ENCODE data around the gene PPP2R2C.

PPP2R2C gene

DNA sequence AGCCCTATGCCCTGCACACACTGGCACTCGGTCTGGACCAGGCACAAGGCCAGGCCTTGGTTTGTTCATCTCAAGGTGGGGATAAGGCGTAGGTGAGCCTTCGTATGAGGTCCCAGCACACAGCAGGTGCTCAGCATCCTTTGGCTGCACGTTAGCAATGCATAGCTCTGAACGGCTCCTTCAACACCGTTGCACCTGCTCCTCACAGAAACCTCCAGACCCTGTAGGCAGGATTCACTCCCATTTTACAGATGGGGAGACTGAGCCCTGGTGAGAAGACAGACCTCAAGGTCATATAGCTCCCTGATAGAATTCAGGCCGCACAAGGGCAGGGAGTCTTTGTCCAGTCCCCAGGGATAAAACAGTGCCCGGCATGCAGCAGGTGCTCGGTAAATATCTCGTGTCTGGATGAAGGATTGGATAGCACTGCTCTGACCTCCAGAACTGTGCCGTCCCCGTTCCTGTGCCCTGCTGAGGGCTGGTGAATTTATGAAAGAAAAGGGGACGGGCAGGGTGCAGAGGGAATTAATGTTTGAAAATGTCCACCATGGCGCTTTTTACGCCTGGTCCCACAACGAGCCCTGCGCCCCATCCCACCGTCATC is 2.4 kb downstream of the PPP2R2C start:
- DNase-seq, result no peak

GRCh38 chr4:6469144-6469543 is 3.3 kb downstream of the PPP2R2C start:
- no peak for DNase-seq

GRCh38 chr4:6468376-6468775 is 4.0 kb downstream of the PPP2R2C start:
- DNase-seq, result no peak

DNA sequence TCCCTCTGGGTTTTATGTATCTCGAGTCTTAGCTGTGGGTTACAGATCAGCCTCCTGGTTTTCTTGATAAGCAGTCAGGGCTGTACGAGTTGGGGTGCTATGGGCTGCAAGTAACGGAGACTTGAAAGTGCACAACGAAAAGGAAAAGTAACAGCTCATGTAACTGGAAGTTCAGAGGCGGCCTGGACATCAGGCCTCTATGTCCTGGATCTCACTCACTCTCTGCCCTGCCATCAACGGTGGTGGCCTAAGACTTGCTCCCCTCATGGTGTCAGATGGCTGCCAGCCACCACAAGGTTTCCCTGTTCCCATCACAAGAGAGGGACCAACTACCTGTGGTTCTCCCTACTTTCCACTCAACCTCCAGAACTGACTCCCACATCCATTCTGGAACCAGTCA is 4.8 kb downstream of the PPP2R2C start:
- DNase-seq, result no peak

DNA sequence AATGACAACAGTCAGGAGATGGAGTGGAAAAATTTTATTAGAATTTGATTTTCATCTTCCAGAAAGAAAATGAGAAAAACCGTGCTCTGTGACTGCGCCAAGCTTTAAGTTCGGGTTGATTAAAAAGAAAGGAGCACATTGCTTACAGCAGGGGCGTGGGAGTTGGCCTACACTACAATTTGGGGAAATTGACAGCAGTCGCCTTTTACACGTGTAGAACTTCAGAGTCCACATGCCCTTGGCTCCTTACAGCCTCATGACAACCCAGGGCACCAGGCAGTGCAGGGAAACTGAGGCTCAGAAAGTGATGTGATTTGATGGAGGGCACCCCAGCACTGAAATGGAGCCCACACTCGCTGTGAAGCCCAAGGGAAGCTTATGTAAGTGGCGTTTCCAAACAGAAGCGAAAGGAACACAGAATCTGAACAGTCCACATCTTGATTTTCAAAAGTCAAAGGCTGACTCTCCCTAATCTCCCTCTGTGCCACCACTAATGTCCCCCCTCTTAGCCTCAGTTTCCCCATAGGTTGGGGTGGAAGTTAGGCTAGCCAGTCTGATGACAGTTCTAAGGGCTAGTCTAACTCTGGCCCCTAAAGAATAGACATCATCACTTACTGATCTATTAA is 5.5 kb downstream of the PPP2R2C start:
- no peak for DNase-seq

- DNase-seq, result no peak
These were observed 6.5 kb downstream of the PPP2R2C start for GRCh38 chr4:6465955-6466354.

DNA sequence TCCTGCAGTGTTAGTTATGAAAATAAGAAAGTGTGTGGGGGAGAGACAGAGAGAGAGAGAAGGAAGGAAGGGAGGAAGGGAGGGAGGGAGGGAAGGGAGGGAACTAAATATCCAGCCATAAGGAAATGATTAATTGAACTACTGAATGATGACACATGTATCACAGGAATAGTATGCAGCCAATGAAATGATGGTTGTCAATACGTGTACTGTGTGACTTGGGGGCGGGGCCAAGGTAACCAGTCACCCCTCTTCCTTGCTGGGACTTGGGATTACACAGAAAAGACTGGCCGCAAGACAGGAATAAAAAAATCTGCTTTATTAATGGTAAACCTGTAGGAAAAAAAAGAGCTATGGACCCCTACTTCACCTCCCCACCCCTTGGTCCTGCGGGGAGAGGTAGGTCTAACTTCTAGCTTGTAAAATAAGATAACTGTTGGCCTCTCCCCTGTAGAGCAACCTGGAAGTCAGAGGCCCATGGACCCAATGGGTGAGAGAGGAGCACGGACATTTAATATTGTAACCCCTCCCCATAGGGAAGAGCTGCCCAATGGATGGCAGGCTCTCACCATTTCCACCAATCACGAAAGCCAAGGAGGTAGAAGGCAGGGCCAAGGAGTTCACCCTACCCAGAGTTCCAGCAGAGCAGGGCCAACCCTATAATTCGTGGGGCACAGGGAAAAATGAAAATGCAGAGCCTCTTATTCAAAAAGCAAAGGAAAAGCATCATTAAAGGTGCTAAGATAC is 7.4 kb downstream of the PPP2R2C start:
- no peak for DNase-seq

- peak in 53 of 56 donors; percentile 36 to 97 (median 83) for DNase-seq
These were observed 8.8 kb downstream of the PPP2R2C start for GRCh38 chr4:6463311-6464289.

- DNase-seq, result no peak
These were observed 10.9 kb downstream of the PPP2R2C start for GRCh38 chr4:6461301-6462165.

DNA sequence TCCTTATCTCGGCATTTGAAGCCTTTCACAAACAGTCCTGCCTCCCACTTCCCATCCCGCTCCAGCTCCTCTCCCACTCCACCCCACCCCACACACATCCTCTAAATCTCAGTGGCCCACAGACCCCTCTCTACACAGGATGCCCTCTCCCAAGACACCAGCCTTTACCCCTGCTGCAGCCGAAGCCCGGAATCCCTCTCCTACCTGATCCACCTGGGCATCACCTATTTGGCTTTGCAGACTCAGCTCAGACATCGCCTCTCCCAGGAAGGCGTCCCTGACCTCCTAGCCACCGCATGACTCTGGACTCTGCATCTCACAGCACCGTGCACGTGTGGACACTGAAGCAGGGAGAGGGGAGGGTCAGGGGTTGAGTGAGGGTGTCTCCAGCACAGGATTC is 11.5 kb downstream of the PPP2R2C start:
- no peak for DNase-seq

DNA sequence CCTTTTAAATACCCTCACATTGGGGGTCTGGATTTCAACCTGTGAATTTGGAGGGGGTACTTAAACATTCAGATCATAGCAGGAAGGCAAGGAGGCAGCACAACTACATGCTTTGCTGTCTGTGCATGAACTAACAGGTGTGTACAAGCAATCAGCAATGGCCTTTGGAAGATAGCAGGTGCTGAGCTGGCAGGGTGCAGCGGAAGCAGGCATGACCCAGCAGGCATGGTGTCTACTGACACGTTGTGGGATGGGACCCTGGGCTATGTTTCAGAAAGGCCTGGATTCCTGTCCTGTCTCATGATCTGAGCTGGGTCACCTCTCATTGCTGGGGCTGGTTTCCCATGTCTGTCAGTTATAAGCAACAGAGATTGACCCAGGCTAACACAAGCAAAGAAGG is 13.9 kb downstream of the PPP2R2C start:
- DNase-seq, result no peak

GRCh38 chr4:6456450-6456849 is 16.0 kb downstream of the PPP2R2C start:
- DNase-seq, result no peak

DNA sequence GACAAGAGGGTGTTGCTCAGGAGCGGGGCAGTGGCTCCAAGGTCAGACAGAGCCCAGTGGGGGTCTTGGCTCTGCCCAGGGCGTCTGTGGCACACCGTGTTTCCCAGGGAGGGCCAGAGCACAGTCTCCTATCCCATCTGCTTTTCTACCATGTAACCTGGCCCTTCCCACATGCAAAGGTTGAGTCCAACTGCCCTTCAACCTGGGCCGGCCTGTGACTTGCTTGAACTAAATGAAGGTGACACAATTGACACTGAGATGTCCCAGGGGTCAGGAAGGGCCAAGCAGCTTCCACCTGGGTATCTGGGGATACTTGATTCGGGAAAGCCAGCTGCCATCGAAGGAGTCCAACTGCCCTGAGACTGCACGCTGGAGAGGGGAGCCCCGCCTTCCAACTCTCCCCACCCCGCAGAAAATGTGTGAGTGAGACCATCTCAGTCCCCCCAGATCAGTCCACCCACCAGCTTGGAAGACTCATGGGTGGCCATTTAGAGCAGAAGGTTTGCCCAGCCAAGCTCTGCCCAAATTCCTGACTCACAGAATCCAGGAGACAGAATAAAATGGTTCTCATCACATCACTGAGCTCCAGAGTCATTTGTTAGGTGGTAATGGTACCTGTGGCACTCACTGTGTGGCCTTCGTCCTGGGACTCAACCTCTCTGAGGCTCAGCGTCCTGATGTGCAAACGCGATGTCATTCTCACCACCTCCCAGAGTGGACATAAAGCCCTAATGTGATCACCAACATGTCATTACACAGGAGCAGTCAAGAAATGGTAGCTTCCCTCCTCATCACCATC is 18.1 kb downstream of the PPP2R2C start:
- no peak for DNase-seq

DNA sequence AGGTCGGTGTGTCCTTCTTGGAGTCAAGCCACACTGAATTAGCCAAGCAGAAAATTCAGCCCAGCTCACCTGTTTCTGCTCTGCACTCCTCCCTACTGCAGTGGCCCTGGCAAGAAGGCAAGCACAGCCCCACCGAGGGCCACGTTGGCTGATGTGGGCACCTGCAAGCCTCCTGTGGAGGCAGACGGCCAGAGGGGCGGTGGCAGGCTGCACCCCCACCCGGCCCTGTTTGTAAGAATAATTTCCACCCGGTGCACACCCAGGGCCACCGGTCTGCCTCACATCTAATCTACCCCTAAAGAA is 18.8 kb downstream of the PPP2R2C start:
- no peak for DNase-seq

DNA sequence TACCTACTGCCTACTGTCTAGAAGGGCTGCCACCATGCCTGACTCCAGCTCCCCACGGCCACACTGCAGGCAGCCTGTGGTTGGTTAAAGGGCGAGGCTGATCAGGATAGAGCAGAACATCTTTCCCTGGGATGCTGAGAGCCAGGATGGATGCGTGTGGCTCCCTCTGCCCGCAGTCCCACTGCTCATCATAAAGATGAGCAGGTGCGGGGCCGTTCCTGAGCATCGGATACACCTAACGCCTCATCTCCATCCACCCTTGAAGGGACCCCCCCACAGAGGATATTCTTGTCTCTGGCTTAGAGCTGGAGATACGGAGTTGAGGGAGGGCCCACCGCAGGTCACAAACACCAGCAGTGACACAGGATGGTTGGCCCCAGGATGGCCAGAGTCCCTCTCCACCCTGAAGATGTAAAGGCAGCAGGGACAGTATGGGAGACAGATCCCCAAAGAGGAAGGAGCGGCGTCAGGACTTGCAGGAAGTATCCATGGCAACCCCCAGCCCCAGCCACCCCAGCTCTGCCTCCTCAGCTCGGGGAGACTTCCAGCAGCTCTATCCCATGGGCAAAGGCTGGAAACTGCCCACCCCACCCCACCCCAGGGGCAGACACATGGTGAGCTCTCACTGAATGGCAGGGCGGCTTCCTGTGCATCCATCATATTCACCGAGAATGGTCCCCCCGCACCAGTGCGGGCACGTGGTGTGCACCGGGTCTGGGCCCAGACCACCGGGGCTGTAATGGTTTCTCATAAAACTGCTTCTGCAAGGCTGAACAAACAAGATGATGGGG is 19.3 kb downstream of the PPP2R2C start:
- DNase-seq, result no peak

DNA sequence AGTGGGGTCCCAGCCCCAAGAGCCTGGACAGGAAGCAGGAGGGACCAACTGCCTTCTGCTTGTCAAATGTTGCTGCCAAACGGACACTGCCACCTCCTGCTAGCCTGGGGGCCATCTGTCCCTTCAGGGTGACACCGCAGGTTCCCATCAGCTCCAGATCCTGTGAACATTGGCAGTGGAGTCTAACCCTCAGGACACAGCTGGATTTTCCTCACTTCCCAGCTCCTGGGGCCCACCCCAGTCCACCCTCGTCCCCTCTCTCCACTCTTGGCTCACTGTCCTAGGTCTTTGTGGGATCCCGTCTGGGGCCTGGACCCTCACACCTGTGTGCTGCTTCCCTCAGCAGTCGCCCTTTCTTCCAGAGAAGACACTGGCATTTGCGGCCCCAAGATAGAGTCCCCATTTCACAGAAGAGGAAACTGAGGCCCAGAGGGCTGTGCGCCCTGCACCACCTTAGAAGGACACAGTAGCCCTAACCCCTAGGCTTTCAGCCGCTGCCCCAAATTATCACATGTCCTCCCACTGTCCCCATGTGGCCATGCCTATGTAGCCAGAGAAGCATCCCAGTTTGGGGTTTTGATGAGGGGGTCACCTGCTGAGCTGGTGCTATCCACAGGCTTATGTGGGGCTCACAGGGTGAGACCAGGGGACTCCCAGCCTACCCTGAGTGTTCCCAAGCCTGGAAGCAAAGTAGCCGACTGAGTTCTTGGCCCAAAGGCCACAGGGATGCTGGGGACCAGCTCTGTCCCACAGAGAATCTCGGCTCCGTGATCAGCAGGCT is 20.1 kb downstream of the PPP2R2C start:
- no peak for DNase-seq

GRCh38 chr4:6451309-6451708 is 21.1 kb downstream of the PPP2R2C start:
- no peak for DNase-seq

GRCh38 chr4:6450709-6451108 is 21.7 kb downstream of the PPP2R2C start:
- no peak for DNase-seq

Measured in amygdala (tissue), 56 donors.